H1 (cell line): Measurements from ENCODE around the gene YTHDC2. TPM values are rescaled to one million over a fixed set of nuclear protein-coding genes. Genes with fewer than 3 reads are reported as not detected.

Experiments used
- CTCF ChIA-PET: fragments of 300-600 bp; sonication (Branson Sonifier 250); formaldehyde crosslinking; loops from one replicate; lab custom pipeline; 2021; ENCODE audit not compliant: partially characterized antibody; lab: Charles Lee
- POLR2A ChIA-PET: fragments of 300-600 bp; sonication (Branson Sonifier 250); formaldehyde crosslinking; loops from one replicate; lab custom pipeline; 2021; ENCODE audit warnings: inconsistent platforms; ENCODE audit not compliant: partially characterized antibody; lab: Charles Lee
- DNase-seq, 2 experiments: peaks; one replicate each; pipeline versions ENCODE4 v3.0.0 to v3.0.0-alpha.2; 2010 to 2022; ENCODE audit warnings: low spot score in 2 of 2, low read depth in 1 of 2, mixed read lengths in 1 of 2
- FAIRE-seq: peaks from 2 replicates; lab custom pipeline; 2011; peaks lifted over from hg19 to GRCh38; lab: Jason Lieb, UNC
- H2AFZ ChIP-seq: 2 replicates; pipeline ENCODE4 v1.8.1; 2012; ENCODE audit warnings: low read length, inconsistent platforms
- H2AK5ac ChIP-seq: 2 replicates; pipeline ENCODE4 v1.6.1; 2013; ENCODE audit warnings: low read depth, low read length
- H2BK120ac ChIP-seq: replicated peaks from 2 replicates; pipeline ENCODE3; 2013; ENCODE audit warnings: low read depth, low read length, inconsistent platforms
- H2BK12ac ChIP-seq: 2 replicates; pipeline ENCODE4 v1.6.1; 2013; ENCODE audit warnings: low read depth, low read length
- H2BK15ac ChIP-seq: 2 replicates; pipeline ENCODE4 v1.6.1; 2013; ENCODE audit warnings: low read length
- H2BK20ac ChIP-seq: 2 replicates; pipeline ENCODE4 v1.6.1; 2013; ENCODE audit warnings: low read length
- H2BK5ac ChIP-seq: 2 replicates; pipeline ENCODE4 v1.6.1; 2013; ENCODE audit warnings: low read depth, low read length
- H3K14ac ChIP-seq: 2 replicates; pipeline ENCODE4 v1.6.1; 2013; ENCODE audit warnings: inconsistent platforms; ENCODE audit not compliant: insufficient read length
- H3K18ac ChIP-seq: 2 replicates; pipeline ENCODE4 v1.6.1; 2013; ENCODE audit warnings: low read length; ENCODE audit errors: extremely low read depth
- H3K23ac ChIP-seq: 2 replicates; pipeline ENCODE4 v1.6.1; 2013; ENCODE audit warnings: inconsistent platforms; ENCODE audit not compliant: insufficient read length
- H3K23me2 ChIP-seq: 2 replicates; pipeline ENCODE4 v1.6.1; 2013; ENCODE audit warnings: low read depth, low read length
- H3K27ac ChIP-seq: 2 replicates; pipeline ENCODE4 v1.6.1; 2011; ENCODE audit warnings: low read depth, low read length, inconsistent platforms
- H3K27me3 ChIP-seq, 4 experiments: replicated peaks in 1 of 4; 1 replicate in 1 of 4; 2 replicates in 3 of 4; pipeline versions ENCODE4 v1.6.1 to v1.8.1; 2011 to 2013; ENCODE audit warnings: low read length in 3 of 4, mild to moderate bottlenecking in 3 of 4, inconsistent platforms in 2 of 4, mixed read lengths in 2 of 4, moderate library complexity in 1 of 4; ENCODE audit not compliant: control insufficient read depth in 3 of 4, insufficient read depth in 3 of 4; ENCODE audit errors: extremely low read depth in 1 of 4
- H3K36me3 ChIP-seq, 4 experiments: 2 replicates each; pipeline versions ENCODE4 v1.6.1 to v1.8.1; 2011 to 2013; ENCODE audit warnings: mild to moderate bottlenecking in 4 of 4, low read length in 3 of 4, moderate library complexity in 2 of 4, control low read depth in 1 of 4, inconsistent platforms in 1 of 4; ENCODE audit not compliant: insufficient read depth in 4 of 4, control insufficient read depth in 2 of 4
- H3K4ac ChIP-seq: replicated peaks from 2 replicates; pipeline ENCODE3; 2013; ENCODE audit warnings: low read length, low read depth, mixed read lengths, inconsistent platforms; ENCODE audit not compliant: insufficient read length
- H3K4me1 ChIP-seq, 4 experiments: replicated peaks in 1 of 4; 1 replicate in 1 of 4; 2 replicates in 3 of 4; pipeline versions ENCODE4 v1.6.1 to v1.8.1; 2011 to 2013; ENCODE audit warnings: low read length in 3 of 4, inconsistent platforms in 2 of 4, mixed read lengths in 1 of 4; ENCODE audit not compliant: insufficient read depth in 4 of 4, control insufficient read depth in 3 of 4
- H3K4me2 ChIP-seq, 2 experiments: 2 replicates each; pipeline versions ENCODE4 v1.6.1 to v1.8.1; 2011 to 2013; ENCODE audit warnings: low read depth in 2 of 2, low read length in 2 of 2, control low read depth in 1 of 2, inconsistent platforms in 1 of 2, mild to moderate bottlenecking in 1 of 2; ENCODE audit not compliant: insufficient read depth in 1 of 2
- H3K4me3 ChIP-seq, 4 experiments: fragments of 200-600, 300-600 bp in 1 of 4; sonication (generic), shearing (Covaris generic), sonication (Bioruptor Twin) in 1 of 4; 2 replicates each; pipeline versions ENCODE4 v1.5.1 to v1.8.1; 2011 to 2016; ENCODE audit warnings: low read length in 4 of 4, low read depth in 3 of 4, control low read depth in 2 of 4, inconsistent platforms in 2 of 4, mild to moderate bottlenecking in 2 of 4, mixed read lengths in 1 of 4, moderate library complexity in 1 of 4; ENCODE audit not compliant: insufficient read depth in 2 of 4; ENCODE audit errors: extremely low read depth in 1 of 4
- H3K56ac ChIP-seq: replicated peaks from 2 replicates; pipeline ENCODE3; 2013; ENCODE audit warnings: low read depth, mild to moderate bottlenecking, mixed read lengths, low read length, inconsistent platforms; ENCODE audit not compliant: insufficient read length
- H3K79me1 ChIP-seq: 2 replicates; pipeline ENCODE4 v1.6.1; 2013; ENCODE audit warnings: low read depth, low read length, control low read depth
- H3K79me2 ChIP-seq, 2 experiments: 2 replicates each; pipeline versions ENCODE4 v1.6.1 to v1.8.1; 2012 to 2013; ENCODE audit warnings: low read length in 2 of 2, mild to moderate bottlenecking in 2 of 2, inconsistent platforms in 1 of 2; ENCODE audit not compliant: insufficient read depth in 2 of 2, control insufficient read depth in 1 of 2
- H3K9ac ChIP-seq, 4 experiments: replicated peaks in 1 of 4; 1 replicate in 1 of 4; 2 replicates in 3 of 4; pipeline versions ENCODE4 v1.6.1 to v1.8.1; 2011 to 2013; ENCODE audit warnings: low read depth in 3 of 4, low read length in 3 of 4, control low read depth in 2 of 4, mild to moderate bottlenecking in 2 of 4, moderate library complexity in 2 of 4, inconsistent platforms in 1 of 4; ENCODE audit errors: extremely low read depth in 1 of 4
- H3K9me3 ChIP-seq, 2 experiments: 2 replicates each; pipeline versions ENCODE4 v1.6.1 to v1.8.1; 2012 to 2013; ENCODE audit warnings: mild to moderate bottlenecking in 2 of 2, moderate library complexity in 2 of 2, control low read depth in 1 of 2, inconsistent platforms in 1 of 2, low read depth in 1 of 2, low read length in 1 of 2, mixed read lengths in 1 of 2; ENCODE audit not compliant: insufficient read depth in 2 of 2
- H4K20me1 ChIP-seq, 2 experiments: replicated peaks in 1 of 2; 2 replicates each; pipeline versions ENCODE3 to v1.8.1; 2011 to 2013; ENCODE audit warnings: inconsistent platforms in 2 of 2, low read length in 2 of 2, mild to moderate bottlenecking in 1 of 2; ENCODE audit not compliant: insufficient read depth in 2 of 2, control insufficient read depth in 1 of 2
- H4K5ac ChIP-seq: 2 replicates; pipeline ENCODE4 v1.6.1; 2013; ENCODE audit warnings: low read length, low read depth, mixed read lengths, inconsistent platforms; ENCODE audit not compliant: insufficient read length
- H4K8ac ChIP-seq: 2 replicates; pipeline ENCODE4 v1.8.0; 2013; ENCODE audit warnings: mild to moderate bottlenecking, moderate library complexity, low read length, inconsistent platforms; ENCODE audit not compliant: insufficient read depth; ENCODE audit errors: extremely low read depth
- H4K91ac ChIP-seq: replicated peaks from 2 replicates; pipeline ENCODE3; 2013; ENCODE audit warnings: low read length, mixed read lengths, inconsistent platforms; ENCODE audit not compliant: insufficient read length
- EGR1 ChIP-seq: IDR thresholded peaks from 2 replicates; pipeline ENCODE4 v1.6.1; 2011; ENCODE audit warnings: low read depth, low read length, borderline replicate concordance
- JUN ChIP-seq: IDR thresholded peaks from 2 replicates; pipeline ENCODE4 v1.6.1; 2011; ENCODE audit warnings: low read depth, mild to moderate bottlenecking, improper control_type of control experiment, low read length
- polyA plus RNA-seq, 7 experiments: library from polyadenylated mRNA; depleted of rRNA in 3 of 7; stranded (reverse) in 5 of 7; unstranded in 2 of 7; fragments of >200 nt in 5 of 7; fragments of 200-250 nt in 2 of 7; gene quantifications; 1 replicate in 5 of 7; 2 replicates in 1 of 7; 4 replicates in 1 of 7; pipeline versions ENCODE4 v1.2.1 to v1.2.3, GENCODE V29; 2011 to 2013; ENCODE audit warnings: missing spikeins in 2 of 7, mixed read lengths in 2 of 7
- total RNA-seq: library from RNA; stranded (reverse); fragmentation: NEBNext Ultra II Directional; extraction: Animal tissue kit (Norgen Biotek cat#: 25700); gene quantifications from 2 replicates; pipeline ENCODE4 v1.2.1, GENCODE V29; 2021

YTHDC2 gene
- total and polyA plus RNA-seq, 2 of the 8 experiments (the other 6 are each of a cell fraction or from before 2014, with no cell fraction given) = 4.3 to 20.1 TPM

GRCh38 chr5:113552620-113553019 lies 39.1 kb downstream of the YTHDC2 start:
- no peak overlapping the region for H3K4me3 ChIP-seq
- H3K9ac ChIP-seq = no peak overlapping the region
- H3K18ac ChIP-seq = no peak overlapping the region
- H3K27me3 ChIP-seq = no peaks in the 10 kb centered on the region
- no peak overlapping the region for H2BK12ac ChIP-seq
- no peaks in the 10 kb centered on the region; the same call in 1 of the 2 replicates for H3K23me2 ChIP-seq
- CTCF ChIA-PET = no interaction called here
- H4K91ac ChIP-seq = no peak overlapping the region
- POLR2A ChIA-PET = no interaction called here
- no peak overlapping the region for H2BK5ac ChIP-seq
- H2BK15ac ChIP-seq = no peak overlapping the region
- no peak overlapping the region for H3K23ac ChIP-seq
- no peak overlapping the region for H2AFZ ChIP-seq
- peaks cover 0 to 3% (median 0%) of the 10 kb centered on the region in 4 experiments; a peak in 1 of 7 replicates for H3K4me1 ChIP-seq
- no peaks in the 10 kb centered on the region for H4K20me1 ChIP-seq
- no peak overlapping the region for H2BK120ac ChIP-seq
- peaks cover 0 to 36% (median 2%) of the 10 kb centered on the region in 4 experiments; a peak in 5 of 8 replicates for H3K36me3 ChIP-seq
- no peak overlapping the region for H3K4ac ChIP-seq
- TF ChIP-seq JUN (no peak), EGR1 (no peak)
- H3K27ac ChIP-seq = no peak overlapping the region
- H4K5ac ChIP-seq = no peak overlapping the region
- H3K4me2 ChIP-seq = no peak overlapping the region
- H3K9me3 ChIP-seq = no peaks in the 10 kb centered on the region
- H3K14ac ChIP-seq = no peak overlapping the region
- no peak overlapping the region for H2AK5ac ChIP-seq
- DNase-seq = no peak
- no peak for FAIRE-seq
- no peak overlapping the region for H3K56ac ChIP-seq
- H3K79me2 ChIP-seq = no peaks in the 10 kb centered on the region
- no peak overlapping the region for H2BK20ac ChIP-seq
- no peaks in the 10 kb centered on the region for H3K79me1 ChIP-seq
- H4K8ac ChIP-seq = no peak overlapping the region
